Stromal cell of bone marrow (primary cell): ENCODE measurements around the gene LRP1.

Experiments used
- DNase-seq: peaks from one replicate; pipeline ENCODE4 v3.0.0-alpha.2; 2012; ENCODE audit warnings: low read depth

The LRP1 gene

GRCh38 chr12:57236201-57236924 lies 108.1 kb downstream of the LRP1 start:
- no peak for DNase-seq

DNA sequence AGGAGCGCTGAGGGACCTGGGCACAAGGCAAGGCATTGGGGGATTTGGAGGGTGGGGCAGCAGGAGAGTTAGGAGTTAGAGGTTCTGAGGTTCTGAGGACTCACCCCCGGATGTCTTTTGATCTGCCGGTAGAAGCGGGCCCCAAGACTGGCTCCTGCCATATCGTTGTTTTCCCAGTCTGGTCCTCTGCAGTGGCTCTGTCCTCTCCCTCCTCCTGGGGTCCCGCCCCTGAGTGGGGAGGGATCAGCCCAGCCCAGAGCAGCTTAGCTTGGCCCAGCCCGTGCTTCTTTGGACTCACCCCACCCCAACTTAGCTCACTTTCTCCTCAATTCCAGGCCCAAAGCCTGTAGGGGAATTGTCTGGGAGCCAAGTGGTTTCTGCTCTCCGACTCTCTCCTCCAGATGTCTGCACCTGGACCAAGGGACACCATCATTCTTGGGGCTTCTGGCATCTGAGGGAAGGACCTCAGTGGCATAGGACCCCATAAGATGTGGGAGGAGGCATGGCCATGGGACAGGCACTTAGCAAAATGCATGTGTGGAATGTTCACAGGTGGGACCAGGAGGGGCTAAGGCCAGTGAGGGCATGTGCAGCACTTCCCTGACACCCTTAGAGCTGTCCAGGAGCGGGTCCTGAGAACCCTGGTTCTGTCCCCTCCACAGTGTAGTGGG lies 108.8 kb downstream of the LRP1 start:
- no peak for DNase-seq

- no peak for DNase-seq
Measured at GRCh38 chr12:57237596-57237931, 109.3 kb downstream of the LRP1 start.

- DNase-seq: no peak
Measured at GRCh38 chr12:57237932-57238853, 109.9 kb downstream of the LRP1 start.

DNA sequence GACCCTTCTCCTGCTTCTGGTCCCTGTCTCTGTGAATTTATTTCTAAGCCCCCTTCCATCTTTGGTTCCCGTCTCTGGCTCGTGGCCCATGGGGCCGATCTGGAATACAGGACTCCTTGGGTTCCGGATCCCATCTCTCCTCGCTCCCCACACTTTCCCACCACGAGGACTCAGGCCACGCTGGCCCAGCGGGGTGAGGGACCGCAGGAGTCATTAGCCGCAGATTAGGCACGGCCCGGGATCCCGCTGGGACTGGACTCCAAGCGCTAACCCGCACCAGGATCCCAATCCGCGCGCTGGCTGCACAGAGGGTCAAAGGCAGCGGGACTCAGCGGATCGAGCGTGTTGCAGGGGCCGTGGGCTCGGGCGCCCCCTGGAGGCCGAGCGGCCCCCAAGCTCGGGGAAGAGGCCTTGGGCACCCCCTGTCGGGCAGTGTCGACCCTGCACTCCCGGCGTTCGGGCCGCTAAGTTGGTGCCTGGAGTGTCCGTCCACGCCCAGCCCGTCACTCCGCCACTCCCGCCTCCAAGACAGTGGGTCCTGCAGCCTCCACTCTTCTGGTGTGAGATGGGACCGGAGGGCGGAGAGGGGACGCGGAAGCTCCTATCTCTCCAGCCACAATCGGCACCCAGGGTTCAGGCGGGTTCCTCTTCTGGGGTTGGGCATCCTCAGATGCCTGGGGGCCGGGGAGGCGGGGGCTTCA lies 110.7 kb downstream of the LRP1 start:
- DNase-seq: peak; percentile 74

- DNase-seq: no peak
Measured at GRCh38 chr12:57239587-57240065, 111.3 kb downstream of the LRP1 start.

DNA sequence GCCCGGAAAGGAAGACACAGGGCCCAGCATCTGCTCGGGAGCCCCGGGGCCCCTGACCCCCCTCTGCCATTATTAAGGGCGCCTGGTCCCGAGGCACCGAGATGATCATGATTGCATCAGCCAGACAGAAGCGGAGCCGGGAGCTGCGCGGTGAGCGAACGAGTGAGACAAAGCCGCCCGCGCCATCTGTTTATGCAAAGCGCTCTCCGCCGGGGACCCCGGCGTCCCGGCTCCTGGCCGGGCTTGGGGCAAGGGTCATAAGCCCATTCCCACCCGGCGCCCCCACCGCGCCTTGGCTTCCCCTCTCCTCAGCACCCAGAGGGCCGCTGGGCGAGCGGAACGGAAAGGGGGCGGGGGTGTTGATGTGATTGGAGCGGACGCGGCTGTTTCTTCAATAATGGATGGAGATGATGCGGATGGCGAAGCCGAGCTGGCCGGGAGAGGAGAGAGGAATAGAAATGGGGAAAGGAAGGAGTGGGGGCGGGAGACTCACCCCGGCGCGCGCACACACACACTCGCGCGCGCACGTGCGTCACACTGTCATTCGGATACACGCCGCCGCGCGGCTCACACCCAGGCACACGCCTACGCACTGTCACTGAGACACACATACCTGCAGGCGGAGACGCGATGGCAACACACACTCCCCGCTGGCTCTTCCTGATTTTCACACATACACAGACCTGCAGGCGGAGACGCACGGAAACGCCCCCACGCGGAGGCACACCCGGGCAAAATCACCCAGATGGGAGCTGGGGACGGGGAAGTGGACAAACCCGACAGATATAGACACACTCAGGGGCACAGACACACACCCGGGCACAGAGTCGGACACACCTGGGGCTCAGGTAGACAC lies 112.0 kb downstream of the LRP1 start:
- no peak for DNase-seq

GRCh38 chr12:57240926-57241401 lies 112.7 kb downstream of the LRP1 start:
- DNase-seq: no peak

- DNase-seq: no peak
Measured at GRCh38 chr12:57241402-57242310, 113.4 kb downstream of the LRP1 start.

GRCh38 chr12:57242329-57242690 lies 114.0 kb downstream of the LRP1 start:
- DNase-seq: no peak

DNA sequence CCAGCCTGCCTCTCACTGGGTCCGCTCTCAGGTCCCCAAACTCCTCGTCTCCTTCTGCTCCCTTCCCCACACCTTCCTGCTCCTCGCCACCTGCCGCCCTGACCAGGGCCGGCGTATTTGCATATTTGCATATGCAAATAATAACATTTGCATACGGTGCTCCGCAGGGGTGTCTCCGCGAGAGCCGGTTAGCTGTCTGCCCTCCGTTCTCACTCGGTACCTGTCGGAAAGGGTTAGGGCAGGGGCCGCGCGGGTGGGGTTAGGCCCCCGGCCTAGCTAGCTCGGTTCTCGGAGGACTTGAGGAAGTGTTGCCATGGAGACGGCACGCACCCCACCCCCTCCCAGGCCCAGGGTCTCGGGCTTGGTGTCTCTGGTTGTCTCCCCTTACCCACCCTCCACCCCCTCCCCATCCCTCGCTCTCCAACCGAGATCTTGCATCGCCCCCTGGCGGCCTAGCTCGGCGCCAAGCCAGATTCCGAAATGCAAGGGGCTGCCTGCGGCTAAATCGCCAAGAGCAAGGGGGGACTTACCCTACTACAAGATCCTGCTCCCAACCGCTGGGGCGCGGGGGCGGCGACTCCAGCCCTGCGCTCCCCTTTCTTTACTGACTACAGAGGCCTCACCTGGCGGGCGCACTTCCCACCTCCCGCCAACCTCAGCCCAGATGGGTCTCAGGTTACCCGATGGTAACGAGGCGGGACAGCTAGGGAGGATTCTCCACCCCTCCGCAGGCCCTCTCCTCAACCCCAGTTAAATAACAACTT lies 114.6 kb downstream of the LRP1 start:
- DNase-seq: no peak

GRCh38 chr12:57243521-57244311 lies 115.4 kb downstream of the LRP1 start:
- peak; percentile 49 for DNase-seq

DNA sequence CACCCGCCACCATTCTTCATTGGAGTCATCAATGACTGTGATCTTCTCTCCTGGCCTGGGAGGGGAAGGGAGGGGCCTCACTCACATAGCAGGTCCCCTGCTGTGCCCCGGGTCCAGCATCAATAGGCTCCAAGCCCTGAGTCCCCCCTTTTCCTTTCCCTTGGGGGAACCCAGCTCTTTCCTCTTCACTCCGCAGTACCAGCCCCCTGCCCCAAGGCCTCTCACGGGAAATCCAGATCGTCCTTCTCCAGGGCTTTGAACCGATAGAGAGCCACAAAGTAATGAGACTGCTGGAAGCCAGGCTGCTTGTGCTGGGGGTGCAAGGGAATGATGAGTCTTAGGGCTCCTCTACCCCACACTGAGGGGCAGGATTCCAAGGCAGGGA lies 116.0 kb downstream of the LRP1 start:
- DNase-seq: no peak

DNA sequence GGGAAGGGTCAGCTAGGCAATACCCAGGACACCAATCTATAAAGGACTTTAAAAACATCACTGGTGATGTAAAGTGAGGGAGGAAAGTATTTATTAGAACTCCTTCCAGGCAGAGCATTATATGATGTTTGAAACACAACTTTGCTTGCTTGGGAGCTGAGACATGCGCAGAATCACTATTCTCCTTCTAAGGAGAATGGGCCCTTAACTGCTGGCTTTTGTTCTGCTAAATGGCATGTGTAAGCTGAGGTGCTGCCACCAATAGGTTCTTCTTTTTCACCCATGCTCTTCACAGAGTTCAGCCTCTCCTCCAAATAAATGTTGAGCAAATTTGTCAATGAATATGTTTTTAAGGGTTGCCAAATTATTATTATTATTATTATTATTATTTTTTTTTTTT lies 118.8 kb downstream of the LRP1 start:
- DNase-seq: no peak

- DNase-seq: no peak
Measured at GRCh38 chr12:57248934-57249742, 120.9 kb downstream of the LRP1 start.

GRCh38 chr12:57250541-57250940 lies 122.3 kb downstream of the LRP1 start:
- no peak for DNase-seq

- no peak for DNase-seq
Measured at GRCh38 chr12:57250956-57251355, 122.7 kb downstream of the LRP1 start, which contains the start of gene STAC3. Gene STAC3, minus strand, starts transcription at chr12:57251187. Its CDS starts 1,551 bp downstream, at chr12:57249636.
